ENCODE results near the gene SUN3.

GRCh38 chr7:48049850-48050249, 20.9 kb upstream of the SUN3 start:
- TF ChIP-seq POLR2A (IDR thresholded peaks at IDR 0.05) (no peak), POLR2AphosphoS5 (IDR thresholded peaks at IDR 0.05) (no peak), EP300 (IDR thresholded peaks at IDR 0.05) (no peak), CTCF (IDR thresholded peaks at IDR 0.05) (no peak)
